GM12864 (cell line): Measurements from ENCODE around the gene RASSF4.

Experiments
- DNase-seq: peaks from one replicate; pipeline ENCODE4 v3.0.0-alpha.2; 2011; ENCODE audit warnings: low read depth
- H3K4me3 ChIP-seq: 2 replicates; pipeline ENCODE4 v1.5.1; 2011; ENCODE audit warnings: mild to moderate bottlenecking, low read depth, low read length, control low read depth
- CTCF ChIP-seq: IDR thresholded peaks from 2 replicates; pipeline ENCODE4 v1.5.1; 2011; ENCODE audit warnings: low read depth, mild to moderate bottlenecking, moderate library complexity, low read length, control low read depth, inconsistent platforms; ENCODE audit errors: missing control alignments

The RASSF4 gene

GRCh38 chr10:44954962-44955361, 4.6 kb upstream of the RASSF4 start:
- no peak overlapping the region for H3K4me3 ChIP-seq
- no peak for TF ChIP-seq CTCF
- DNase-seq = no peak

DNA sequence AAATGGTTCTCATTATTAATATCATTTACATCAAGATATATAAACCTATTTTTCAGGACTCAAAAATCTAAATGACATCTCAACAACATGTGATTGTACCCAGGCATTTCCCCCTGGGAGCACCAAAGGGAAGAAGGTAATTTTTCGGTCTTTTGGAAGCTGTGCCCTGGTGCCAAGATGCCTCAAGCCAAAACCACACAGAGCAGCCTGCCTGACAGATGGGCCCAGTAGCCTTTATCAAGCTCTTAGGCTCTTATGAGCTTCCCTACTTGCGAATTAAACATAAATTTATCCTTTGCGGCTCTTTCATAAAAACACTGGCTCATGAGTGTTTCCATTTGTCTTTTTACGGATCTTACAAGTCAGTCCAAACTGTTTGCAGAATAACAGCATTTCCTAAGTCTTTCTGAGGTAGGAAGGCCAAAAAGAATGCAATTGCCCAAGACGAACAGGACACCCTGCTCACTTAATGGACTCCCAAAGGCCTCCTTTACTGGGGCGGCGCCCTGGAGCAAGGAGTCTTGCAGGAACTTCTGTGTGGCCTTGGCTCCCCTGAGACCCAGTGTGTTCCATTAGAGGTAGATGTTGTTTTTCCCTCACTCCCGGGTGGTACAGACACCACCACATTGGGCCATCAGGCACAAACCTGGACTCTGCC, 4.1 kb upstream of the RASSF4 start:
- no peak overlapping the region for H3K4me3 ChIP-seq
- DNase-seq = no peak
- no peak for TF ChIP-seq CTCF

GRCh38 chr10:44956226-44956625, 3.4 kb upstream of the RASSF4 start:
- DNase-seq = no peak
- no peak for TF ChIP-seq CTCF
- H3K4me3 ChIP-seq = no peak overlapping the region

DNA sequence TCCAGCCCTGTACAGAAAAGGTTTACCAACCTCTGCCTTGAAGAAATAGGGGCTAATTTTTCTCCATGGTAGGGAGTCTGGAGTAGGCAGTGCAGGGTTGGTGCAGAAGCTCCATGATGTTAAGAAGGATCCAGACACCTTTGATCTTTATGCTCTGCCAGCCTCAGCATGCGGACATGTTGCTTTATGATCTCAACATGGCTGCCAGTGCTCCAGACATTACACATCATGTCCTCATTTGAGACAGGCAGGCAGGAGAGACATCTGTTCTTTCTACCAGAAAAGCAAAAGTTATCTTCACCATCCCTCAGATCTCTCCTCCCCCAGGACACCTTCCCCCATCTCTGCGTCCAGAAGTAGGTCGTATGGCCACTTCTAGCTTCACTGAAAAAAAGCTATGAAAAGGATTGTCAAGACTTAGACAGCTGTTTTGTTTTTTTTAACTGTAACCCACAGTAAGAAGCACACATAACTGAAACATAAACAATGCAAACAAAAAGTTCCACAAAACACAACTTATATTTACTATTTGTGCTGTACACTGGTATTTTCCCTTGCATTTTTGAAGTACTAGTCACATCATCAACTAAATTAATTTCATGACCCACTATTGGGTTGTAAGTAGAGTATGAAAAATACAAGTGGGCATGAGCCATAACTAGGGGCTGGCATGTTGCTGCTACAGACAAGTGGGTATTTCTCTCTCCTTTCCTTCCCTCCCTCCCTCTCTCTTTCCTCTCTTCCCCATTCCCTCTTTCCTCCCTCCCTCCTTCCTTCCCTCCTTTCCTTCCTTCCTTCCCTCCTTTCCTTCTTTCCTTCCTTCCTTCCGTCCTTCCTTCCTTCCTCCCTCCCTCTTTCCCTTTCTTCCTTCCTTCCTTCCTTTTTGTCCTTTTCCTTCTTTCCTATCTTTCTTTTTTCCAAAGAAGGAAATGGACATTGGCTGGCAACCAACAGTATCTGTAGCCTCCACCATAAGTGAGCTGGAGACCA, 2.6 kb upstream of the RASSF4 start:
- no peak for TF ChIP-seq CTCF

DNA sequence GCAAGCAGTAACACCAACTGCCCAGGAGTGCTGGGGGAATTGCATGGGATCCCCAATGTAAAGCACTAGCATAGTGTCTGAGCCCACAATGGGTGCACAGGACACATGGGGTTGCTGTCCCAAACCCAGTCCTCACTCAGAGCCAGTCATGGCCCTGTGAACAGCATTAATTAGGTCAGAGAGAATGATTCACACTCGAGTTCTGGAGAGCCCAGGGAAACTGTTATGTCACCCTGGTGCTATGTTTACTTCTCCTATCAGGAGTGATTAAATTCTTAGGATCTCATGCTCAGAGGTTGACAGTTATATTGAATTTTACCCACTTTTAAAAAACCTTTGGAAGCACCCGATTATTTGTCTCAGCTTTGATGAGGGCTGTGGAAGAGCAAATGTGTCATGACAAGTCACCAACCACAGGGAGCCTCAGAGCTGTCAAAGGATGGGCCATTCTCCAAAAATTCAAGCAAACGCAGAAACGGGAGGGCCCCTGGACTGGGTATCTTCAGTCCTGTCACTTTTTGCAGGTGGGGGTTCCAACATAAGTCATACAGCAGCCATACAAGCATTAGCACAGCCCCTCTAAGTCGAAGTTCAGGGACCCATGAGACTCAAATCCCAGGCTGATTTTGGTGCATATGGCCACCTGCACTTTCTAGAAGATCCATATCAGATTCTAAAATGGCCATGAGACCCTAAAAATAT, 1.3 kb upstream of the RASSF4 start:
- DNase-seq = no peak
- no peak for TF ChIP-seq CTCF
- peak overlapping the region; percentile 78 for H3K4me3 ChIP-seq

More for the DNA sequence above, 2.6 kb upstream of the RASSF4 start:
- no peak for DNase-seq
- no peak overlapping the region for H3K4me3 ChIP-seq

DNA sequence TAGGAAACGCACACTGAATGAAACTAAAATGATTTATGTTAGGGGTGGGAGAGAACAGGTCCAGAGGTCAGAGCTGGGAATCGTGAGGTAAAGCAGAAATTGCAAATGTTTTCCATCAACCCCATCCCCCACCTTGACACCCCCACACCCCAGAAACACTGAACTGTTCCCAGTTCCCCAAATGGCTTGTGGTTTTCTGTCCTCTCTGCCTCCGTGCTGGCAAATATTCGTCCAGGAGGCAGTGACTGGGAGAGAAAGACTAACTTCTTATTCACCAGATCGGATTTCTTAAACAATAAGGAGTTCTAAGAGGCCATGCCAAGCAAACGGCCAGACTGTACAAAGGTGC, 730 bp upstream of the RASSF4 start:
- no peak for TF ChIP-seq CTCF
- DNase-seq = no peak
- H3K4me3 ChIP-seq = peak overlapping the region; percentile 78
